ENCODE data around the gene NCAPG2. TPM values are rescaled to one million over a fixed set of nuclear protein-coding genes. Genes with fewer than 3 reads are reported as not detected.

NCAPG2 gene
- total RNA-seq, 4 donors from 2014 or later = 4.6 to 6.4 (median 5.6) TPM

GRCh38 chr7:158583143-158583542 is 121.5 kb downstream of the NCAPG2 start:
- peaks cover 84% of the 10 kb centered on the region for H3K27me3 ChIP-seq
- 95 to 100% methylated on average over 1 to 5 of the region's 5 CpGs for WGBS, 2 donors (ENCODE audit: low coverage in 1 of 2)

GRCh38 chr7:158582089-158582456 is 122.5 kb downstream of the NCAPG2 start:
- 83 to 88% methylated on average over 6 of the region's 6 CpGs for WGBS, 2 donors (ENCODE audit: low coverage in 1 of 2)
- peaks cover 0 to 30% (median 0%) of the 10 kb centered on the region in 3 donors for H3K9me3 ChIP-seq
- no peak overlapping the region for H3K27ac ChIP-seq
- H3K4me3 ChIP-seq = no peak overlapping the region
- peaks cover 76% of the 10 kb centered on the region for H3K27me3 ChIP-seq
- no peaks in the 10 kb centered on the region for H3K36me3 ChIP-seq
- TF ChIP-seq POLR2A (IDR thresholded peaks at IDR 0.05) (no peak), CTCF (IDR thresholded peaks at IDR 0.05) (no peak), POLR2AphosphoS5 (IDR thresholded peaks at IDR 0.05) (no peak), EP300 (IDR thresholded peaks at IDR 0.05) (no peak)
- peaks cover 9 to 18% (median 15%) of the 10 kb centered on the region in 3 donors for H3K4me1 ChIP-seq
- ATAC-seq = no peak

More at GRCh38 chr7:158583143-158583542, 121.5 kb downstream of the NCAPG2 start:
- Histone ChIP-seq H3K4me3 (no peak overlapping the region), H3K9me3 (peaks cover 0 to 30% (median 0%) of the 10 kb centered on the region in 3 donors), H3K4me1 (peaks cover 9 to 26% (median 18%) of the 10 kb centered on the region in 3 donors), H3K36me3 (no peaks in the 10 kb centered on the region), H3K27ac (no peak overlapping the region)
- no peak for TF ChIP-seq CTCF (IDR thresholded peaks at IDR 0.05)
- no peak for TF ChIP-seq POLR2AphosphoS5 (IDR thresholded peaks at IDR 0.05)
- no peak for TF ChIP-seq POLR2A (IDR thresholded peaks at IDR 0.05)
- TF ChIP-seq EP300 (IDR thresholded peaks at IDR 0.05) = no peak
- no peak for ATAC-seq

GRCh38 chr7:158581440-158582088 is 123.0 kb downstream of the NCAPG2 start:
- H3K27ac ChIP-seq = no peak overlapping the region
- no peaks in the 10 kb centered on the region for H3K36me3 ChIP-seq
- peaks cover 0 to 30% (median 0%) of the 10 kb centered on the region in 3 donors for H3K9me3 ChIP-seq
- H3K4me1 ChIP-seq = peaks cover 5 to 13% (median 10%) of the 10 kb centered on the region in 3 donors
- H3K27me3 ChIP-seq = peaks cover 71% of the 10 kb centered on the region
- TF ChIP-seq POLR2A (IDR thresholded peaks at IDR 0.05) (no peak), EP300 (IDR thresholded peaks at IDR 0.05) (no peak), CTCF (IDR thresholded peaks at IDR 0.05) (no peak), POLR2AphosphoS5 (IDR thresholded peaks at IDR 0.05) (no peak)
- WGBS, 2 donors (ENCODE audit: low coverage in 1 of 2) = 64 to 73% methylated on average over 7 of the region's 7 CpGs
- no peak overlapping the region for H3K4me3 ChIP-seq
- no peak for ATAC-seq

Small RNA genes within 50 kb of the gene (small RNA-seq; reads per million reads assigned to genes)
- 0 reads per million in 4 donors for gene MIR5707
- 0 reads per million in 4 donors for gene THAP5P1

Other genes with a start within 250 kb of the NCAPG2 start
- gene PTPRN2, start 117.0 kb downstream of the NCAPG2 start, total RNA-seq = 1 to 10 TPM; 1.7 to 4.7 (median 3.3) TPM
- 100 to 1,000 TPM; 209 to 286 (median 230) TPM for gene ESYT2, start 124.7 kb upstream of the NCAPG2 start, total RNA-seq
- gene DYNC2I1, start 151.8 kb upstream of the NCAPG2 start, total RNA-seq = 10 to 100 TPM; 11.6 to 36.9 (median 23.4) TPM

All from gastroesophageal sphincter (tissue), 4 donors.